ENCODE data around the gene EDIL3. TPM values are rescaled to one million over a fixed set of nuclear protein-coding genes. Genes with fewer than 3 reads are reported as not detected.

EDIL3 gene
- total RNA-seq, 4 donors from 2014 or later, result 15.1 to 60.0 (median 28.4) TPM

DNA sequence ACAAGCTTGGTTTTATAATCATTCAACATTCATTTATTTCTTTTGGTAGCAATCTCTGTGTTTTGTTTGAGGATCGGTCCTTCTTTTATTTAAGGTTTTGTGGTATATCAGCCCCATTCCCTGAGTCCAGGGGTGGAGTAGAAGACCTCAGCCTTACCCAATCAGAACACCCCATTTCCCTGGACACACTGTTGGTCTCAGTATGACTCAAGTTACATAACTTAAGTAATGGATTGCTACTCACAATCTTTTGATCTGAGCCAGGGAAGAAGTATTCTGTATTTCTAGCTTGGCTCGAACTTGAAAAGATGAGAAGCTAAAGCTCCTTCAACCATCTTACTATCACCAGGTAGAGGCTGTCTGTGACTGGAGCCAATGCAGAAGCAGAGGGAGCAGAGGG is 488.8 kb downstream of the EDIL3 start:
- no peaks in the 10 kb centered on the region for H3K27me3 ChIP-seq

DNA sequence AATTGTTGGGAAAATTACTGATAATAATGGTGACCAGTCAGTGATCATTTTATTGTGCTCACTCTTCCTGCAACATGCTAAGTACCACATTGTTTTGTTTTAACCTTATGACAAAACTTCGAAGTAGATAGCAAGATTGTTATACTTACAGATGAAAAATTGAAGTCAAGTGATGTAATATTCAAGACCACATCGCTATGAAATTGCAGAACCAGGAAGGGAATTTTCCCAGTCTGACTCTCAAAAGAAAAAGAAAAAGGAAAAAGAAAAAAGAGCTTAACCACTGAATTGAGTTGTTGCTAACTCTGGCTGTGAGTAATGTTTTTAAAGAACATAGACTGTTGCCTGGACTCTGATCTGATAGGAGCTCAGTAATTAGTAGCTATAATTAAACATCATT is 493.4 kb downstream of the EDIL3 start:
- Histone ChIP-seq H3K4me1 (no peaks in the 10 kb centered on the region), H3K9me3 (no peaks in the 10 kb centered on the region), H3K27ac (no peak overlapping the region), H3K27me3 (no peaks in the 10 kb centered on the region), H3K36me3 (no peaks in the 10 kb centered on the region), H3K4me3 (no peak overlapping the region)
- TF ChIP-seq, protein P1, sequence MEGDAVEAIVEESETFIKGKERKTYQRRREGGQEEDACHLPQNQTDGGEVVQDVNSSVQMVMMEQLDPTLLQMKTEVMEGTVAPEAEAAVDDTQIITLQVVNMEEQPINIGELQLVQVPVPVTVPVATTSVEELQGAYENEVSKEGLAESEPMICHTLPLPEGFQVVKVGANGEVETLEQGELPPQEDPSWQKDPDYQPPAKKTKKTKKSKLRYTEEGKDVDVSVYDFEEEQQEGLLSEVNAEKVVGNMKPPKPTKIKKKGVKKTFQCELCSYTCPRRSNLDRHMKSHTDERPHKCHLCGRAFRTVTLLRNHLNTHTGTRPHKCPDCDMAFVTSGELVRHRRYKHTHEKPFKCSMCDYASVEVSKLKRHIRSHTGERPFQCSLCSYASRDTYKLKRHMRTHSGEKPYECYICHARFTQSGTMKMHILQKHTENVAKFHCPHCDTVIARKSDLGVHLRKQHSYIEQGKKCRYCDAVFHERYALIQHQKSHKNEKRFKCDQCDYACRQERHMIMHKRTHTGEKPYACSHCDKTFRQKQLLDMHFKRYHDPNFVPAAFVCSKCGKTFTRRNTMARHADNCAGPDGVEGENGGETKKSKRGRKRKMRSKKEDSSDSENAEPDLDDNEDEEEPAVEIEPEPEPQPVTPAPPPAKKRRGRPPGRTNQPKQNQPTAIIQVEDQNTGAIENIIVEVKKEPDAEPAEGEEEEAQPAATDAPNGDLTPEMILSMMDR (IDR thresholded peaks at IDR 0.05), result no peak
- TF ChIP-seq POLR2A (IDR thresholded peaks at IDR 0.05), result no peak
- DNase-seq, result no peak
- intact Hi-C loops (cut with DNase I; ENCODE audit: low total_unique reads), result no loop called here

More for the DNA sequence above, 488.8 kb downstream of the EDIL3 start:
- Histone ChIP-seq H3K4me1 (no peaks in the 10 kb centered on the region), H3K4me3 (no peak overlapping the region), H3K36me3 (no peaks in the 10 kb centered on the region), H3K27ac (no peak overlapping the region), H3K9me3 (no peaks in the 10 kb centered on the region)
- TF ChIP-seq, protein P1 (IDR thresholded peaks at IDR 0.05), result no peak
- TF ChIP-seq POLR2A (IDR thresholded peaks at IDR 0.05), result no peak
- DNase-seq, result no peak
- intact Hi-C loops (cut with DNase I; ENCODE audit: low total_unique reads), result no loop called here

Small RNA genes lying within 50 kb of the gene (small RNA-seq; reads per million reads assigned to genes)
- gene RNU6-448P, result not detected
